ENCODE data around the gene RBM33.
A peak's percentile ranks its signal among the peaks of the same experiment; 100 is the strongest.

The RBM33 gene

GRCh38 chr7:155665079-155665956 lies 20.9 kb downstream of the RBM33 start:
- Mint-ChIP-seq H3K4me1 (ENCODE audit: low read depth) (peaks cover 86% of the 10 kb centered on the region), H3K27me3 (no peaks in the 10 kb centered on the region), H3K36me3 (ENCODE audit: low read depth) (peaks cover 37% of the 10 kb centered on the region), H3K9me3 (no peaks in the 10 kb centered on the region), H3K4me3 (no peak overlapping the region), H3K27ac (peak overlapping the region; percentile 43)

GRCh38 chr7:155665957-155666287 lies 21.5 kb downstream of the RBM33 start:
- Mint-ChIP-seq H3K4me3 (no peak overlapping the region), H3K4me1 (ENCODE audit: low read depth) (peaks cover 86% of the 10 kb centered on the region), H3K36me3 (ENCODE audit: low read depth) (peaks cover 33% of the 10 kb centered on the region), H3K27ac (peak overlapping the region; percentile 43), H3K27me3 (no peaks in the 10 kb centered on the region), H3K9me3 (no peaks in the 10 kb centered on the region)

GRCh38 chr7:155667241-155667829 lies 22.9 kb downstream of the RBM33 start:
- Mint-ChIP-seq H3K27me3 (no peaks in the 10 kb centered on the region), H3K4me1 (ENCODE audit: low read depth) (peaks cover 82% of the 10 kb centered on the region), H3K36me3 (ENCODE audit: low read depth) (peaks cover 25% of the 10 kb centered on the region), H3K9me3 (no peaks in the 10 kb centered on the region), H3K4me3 (no peak overlapping the region), H3K27ac (peak overlapping the region; percentile 17)

- Mint-ChIP-seq H3K4me1 (ENCODE audit: low read depth) (peaks cover 66% of the 10 kb centered on the region), H3K27ac (peak overlapping the region; percentile 3), H3K9me3 (no peaks in the 10 kb centered on the region), H3K27me3 (no peaks in the 10 kb centered on the region), H3K4me3 (no peak overlapping the region), H3K36me3 (ENCODE audit: low read depth) (peaks cover 34% of the 10 kb centered on the region)
Observed at GRCh38 chr7:155669717-155670505, 25.4 kb downstream of the RBM33 start.

- H3K27me3 Mint-ChIP-seq: no peaks in the 10 kb centered on the region
- peaks cover 60% of the 10 kb centered on the region for H3K4me1 Mint-ChIP-seq (ENCODE audit: low read depth)
- H3K9me3 Mint-ChIP-seq: no peaks in the 10 kb centered on the region
- no peak overlapping the region for H3K4me3 Mint-ChIP-seq
- peaks cover 28% of the 10 kb centered on the region for H3K36me3 Mint-ChIP-seq (ENCODE audit: low read depth)
- H3K27ac Mint-ChIP-seq: peak overlapping the region; percentile 3
Observed at GRCh38 chr7:155670521-155670920, 26.1 kb downstream of the RBM33 start.

- Mint-ChIP-seq H3K27me3 (no peaks in the 10 kb centered on the region), H3K36me3 (ENCODE audit: low read depth) (peaks cover 24% of the 10 kb centered on the region), H3K27ac (no peak overlapping the region), H3K4me3 (no peak overlapping the region), H3K4me1 (ENCODE audit: low read depth) (peaks cover 50% of the 10 kb centered on the region), H3K9me3 (no peaks in the 10 kb centered on the region)
Observed at GRCh38 chr7:155674556-155674955, 30.1 kb downstream of the RBM33 start.

- H3K36me3 Mint-ChIP-seq (ENCODE audit: low read depth): peaks cover 33% of the 10 kb centered on the region
- no peak overlapping the region for H3K4me3 Mint-ChIP-seq
- no peaks in the 10 kb centered on the region for H3K27me3 Mint-ChIP-seq
- no peaks in the 10 kb centered on the region for H3K9me3 Mint-ChIP-seq
- peaks cover 42% of the 10 kb centered on the region for H3K4me1 Mint-ChIP-seq (ENCODE audit: low read depth)
- peak overlapping the region; percentile 52 for H3K27ac Mint-ChIP-seq
Observed at GRCh38 chr7:155676052-155676451, 31.6 kb downstream of the RBM33 start.

GRCh38 chr7:155677688-155678087 lies 33.2 kb downstream of the RBM33 start:
- H3K4me1 Mint-ChIP-seq (ENCODE audit: low read depth): peaks cover 52% of the 10 kb centered on the region
- no peaks in the 10 kb centered on the region for H3K9me3 Mint-ChIP-seq
- no peak overlapping the region for H3K4me3 Mint-ChIP-seq
- H3K27ac Mint-ChIP-seq: no peak overlapping the region
- H3K36me3 Mint-ChIP-seq (ENCODE audit: low read depth): peaks cover 46% of the 10 kb centered on the region
- no peaks in the 10 kb centered on the region for H3K27me3 Mint-ChIP-seq

- Mint-ChIP-seq H3K4me1 (ENCODE audit: low read depth) (peaks cover 69% of the 10 kb centered on the region), H3K27me3 (no peaks in the 10 kb centered on the region), H3K9me3 (no peaks in the 10 kb centered on the region), H3K4me3 (no peak overlapping the region), H3K36me3 (ENCODE audit: low read depth) (peaks cover 57% of the 10 kb centered on the region), H3K27ac (no peak overlapping the region)
Observed at GRCh38 chr7:155680124-155680523, 35.7 kb downstream of the RBM33 start.

GRCh38 chr7:155680864-155681263 lies 36.4 kb downstream of the RBM33 start:
- Mint-ChIP-seq H3K36me3 (ENCODE audit: low read depth) (peaks cover 64% of the 10 kb centered on the region), H3K4me1 (ENCODE audit: low read depth) (peaks cover 73% of the 10 kb centered on the region), H3K27ac (no peak overlapping the region), H3K27me3 (no peaks in the 10 kb centered on the region), H3K9me3 (no peaks in the 10 kb centered on the region), H3K4me3 (no peak overlapping the region)

- H3K9me3 Mint-ChIP-seq: peaks cover 4% of the 10 kb centered on the region
- no peak overlapping the region for H3K4me3 Mint-ChIP-seq
- H3K27ac Mint-ChIP-seq: no peak overlapping the region
- no peaks in the 10 kb centered on the region for H3K27me3 Mint-ChIP-seq
- H3K36me3 Mint-ChIP-seq (ENCODE audit: low read depth): peaks cover 71% of the 10 kb centered on the region
- peaks cover 69% of the 10 kb centered on the region for H3K4me1 Mint-ChIP-seq (ENCODE audit: low read depth)
Observed at GRCh38 chr7:155681663-155682062, 37.2 kb downstream of the RBM33 start.

GRCh38 chr7:155682484-155682883 lies 38.0 kb downstream of the RBM33 start:
- peaks cover 4% of the 10 kb centered on the region for H3K9me3 Mint-ChIP-seq
- H3K4me1 Mint-ChIP-seq (ENCODE audit: low read depth): peaks cover 60% of the 10 kb centered on the region
- peaks cover 73% of the 10 kb centered on the region for H3K36me3 Mint-ChIP-seq (ENCODE audit: low read depth)
- no peak overlapping the region for H3K4me3 Mint-ChIP-seq
- peak overlapping the region; percentile 58 for H3K27ac Mint-ChIP-seq
- H3K27me3 Mint-ChIP-seq: no peaks in the 10 kb centered on the region

GRCh38 chr7:155683098-155683497 lies 38.6 kb downstream of the RBM33 start:
- H3K4me1 Mint-ChIP-seq (ENCODE audit: low read depth): peaks cover 63% of the 10 kb centered on the region
- H3K36me3 Mint-ChIP-seq (ENCODE audit: low read depth): peaks cover 75% of the 10 kb centered on the region
- H3K4me3 Mint-ChIP-seq: no peak overlapping the region

GRCh38 chr7:155683714-155684113 lies 39.3 kb downstream of the RBM33 start:
- H3K4me3 Mint-ChIP-seq: no peak overlapping the region
- H3K27ac Mint-ChIP-seq: no peak overlapping the region
- peaks cover 79% of the 10 kb centered on the region for H3K36me3 Mint-ChIP-seq (ENCODE audit: low read depth)
- peaks cover 70% of the 10 kb centered on the region for H3K4me1 Mint-ChIP-seq (ENCODE audit: low read depth)
- H3K27me3 Mint-ChIP-seq: no peaks in the 10 kb centered on the region
- peaks cover 4% of the 10 kb centered on the region for H3K9me3 Mint-ChIP-seq

More at GRCh38 chr7:155683098-155683497, 38.6 kb downstream of the RBM33 start:
- H3K27me3 Mint-ChIP-seq: no peaks in the 10 kb centered on the region
- H3K9me3 Mint-ChIP-seq: peaks cover 4% of the 10 kb centered on the region
- no peak overlapping the region for H3K27ac Mint-ChIP-seq

GRCh38 chr7:155684543-155684942 lies 40.1 kb downstream of the RBM33 start:
- Mint-ChIP-seq H3K27ac (peak overlapping the region; percentile 37), H3K9me3 (peaks cover 4% of the 10 kb centered on the region), H3K4me1 (ENCODE audit: low read depth) (peaks cover 75% of the 10 kb centered on the region), H3K4me3 (no peak overlapping the region), H3K27me3 (no peaks in the 10 kb centered on the region), H3K36me3 (ENCODE audit: low read depth) (peaks cover 75% of the 10 kb centered on the region)

Measured in stimulated activated naive CD8-positive, alpha-beta T cell treated with anti-CD3 and anti-CD28 coated beads, Interleukin-15, Interleukin-2, amounts not matched to agents 100 ng/mL and 50 ng/mL, for 24 hours (primary cell).